ENCODE measurements around the gene CD164L2.

The CD164L2 gene

DNA sequence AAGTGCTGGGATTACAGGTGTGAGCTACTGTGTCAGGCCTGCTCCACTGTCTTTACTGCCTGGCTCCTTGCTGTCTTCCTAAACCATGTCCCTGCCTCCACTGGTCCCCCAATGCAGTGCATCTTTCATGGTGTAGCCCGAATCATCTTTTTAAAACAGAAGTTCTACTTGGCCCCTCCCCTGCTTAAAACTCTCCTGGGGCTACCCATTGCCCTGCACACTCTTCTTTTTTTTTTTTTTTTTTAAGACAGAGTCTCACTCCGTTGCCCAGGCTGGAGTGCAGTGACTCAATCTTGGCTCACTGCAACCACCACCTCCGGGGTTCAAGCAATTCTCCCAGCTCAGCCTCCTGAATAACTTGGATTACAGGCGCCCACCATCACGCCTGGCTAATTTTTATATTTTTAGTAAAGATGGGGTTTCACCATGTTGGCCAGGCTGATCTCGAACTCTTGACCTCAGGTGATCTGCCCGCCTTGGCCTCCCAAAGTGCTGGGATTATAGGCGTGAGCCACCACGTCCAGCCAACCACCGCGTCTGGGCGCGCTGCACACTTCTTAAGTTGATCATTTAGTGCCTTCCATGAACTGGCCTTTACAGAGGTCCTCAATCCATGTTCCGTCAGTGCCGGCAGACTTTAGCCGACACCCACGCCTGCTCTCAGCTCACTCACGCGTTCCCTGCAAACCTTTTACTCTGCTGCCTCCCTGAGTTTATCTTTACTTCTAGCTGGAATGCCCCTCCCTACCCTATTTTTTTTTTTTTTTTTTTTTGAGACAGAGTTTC lies 10.9 kb downstream of the CD164L2 start:
- no peak overlapping the region for H3K23ac ChIP-seq (ENCODE audit: low read length)
- no peak overlapping the region for H3K27ac ChIP-seq (ENCODE audit: low read depth, low read length)
- H3K9me3 ChIP-seq (ENCODE audit: insufficient read depth, low read depth, low read length): no peaks in the 10 kb centered on the region
- H2AFZ ChIP-seq (ENCODE audit: insufficient read depth, low read length, poor library complexity): no peak overlapping the region
- H3K4ac ChIP-seq (ENCODE audit: low read depth, low read length): no peak overlapping the region
- H2AK5ac ChIP-seq (ENCODE audit: low read length): no peak overlapping the region
- no peak overlapping the region for H3K4me2 ChIP-seq (ENCODE audit: low read length)
- H3K79me1 ChIP-seq (ENCODE audit: low read length): no peaks in the 10 kb centered on the region
- H2BK12ac ChIP-seq (ENCODE audit: low read length): no peak overlapping the region
- no peaks in the 10 kb centered on the region for H3K36me3 ChIP-seq (ENCODE audit: control insufficient read depth in 1 of 2, insufficient read depth in 2 of 2, low read length in 2 of 2)
- peaks cover under 1% of the 10 kb centered on the region in 2 experiments for H3K4me1 ChIP-seq (ENCODE audit: control insufficient read depth in 1 of 2, insufficient read depth in 2 of 2, low read length in 2 of 2)
- no peak overlapping the region for H4K12ac ChIP-seq (ENCODE audit: low read depth, low read length)
- no peak overlapping the region for H3K18ac ChIP-seq (ENCODE audit: low read length)
- H3K4me3 ChIP-seq (ENCODE audit: low read depth, low read length): no peak overlapping the region
- DNase-seq: no peak
- no peak overlapping the region for H4K91ac ChIP-seq (ENCODE audit: low read depth, low read length)
- H3K27me3 ChIP-seq (ENCODE audit: insufficient read depth, low read length): no peaks in the 10 kb centered on the region
- H3K14ac ChIP-seq (ENCODE audit: low read length): no peak overlapping the region
- H4K8ac ChIP-seq (ENCODE audit: low read depth, low read length): no peak overlapping the region
- H3K9ac ChIP-seq (ENCODE audit: low read length): no peak overlapping the region
- no peak overlapping the region for H2BK120ac ChIP-seq (ENCODE audit: insufficient read depth, low read length, poor library complexity)
- H3K79me2 ChIP-seq (ENCODE audit: control insufficient read depth, insufficient read depth, low read length, poor library complexity): no peaks in the 10 kb centered on the region
- no CpG with 5 or more reads among the region's 19 CpGs for WGBS (ENCODE audit: extremely low coverage, insufficient coverage, insufficient read length)
- no peak overlapping the region for H2BK5ac ChIP-seq (ENCODE audit: low read depth, low read length, poor library complexity)

DNA sequence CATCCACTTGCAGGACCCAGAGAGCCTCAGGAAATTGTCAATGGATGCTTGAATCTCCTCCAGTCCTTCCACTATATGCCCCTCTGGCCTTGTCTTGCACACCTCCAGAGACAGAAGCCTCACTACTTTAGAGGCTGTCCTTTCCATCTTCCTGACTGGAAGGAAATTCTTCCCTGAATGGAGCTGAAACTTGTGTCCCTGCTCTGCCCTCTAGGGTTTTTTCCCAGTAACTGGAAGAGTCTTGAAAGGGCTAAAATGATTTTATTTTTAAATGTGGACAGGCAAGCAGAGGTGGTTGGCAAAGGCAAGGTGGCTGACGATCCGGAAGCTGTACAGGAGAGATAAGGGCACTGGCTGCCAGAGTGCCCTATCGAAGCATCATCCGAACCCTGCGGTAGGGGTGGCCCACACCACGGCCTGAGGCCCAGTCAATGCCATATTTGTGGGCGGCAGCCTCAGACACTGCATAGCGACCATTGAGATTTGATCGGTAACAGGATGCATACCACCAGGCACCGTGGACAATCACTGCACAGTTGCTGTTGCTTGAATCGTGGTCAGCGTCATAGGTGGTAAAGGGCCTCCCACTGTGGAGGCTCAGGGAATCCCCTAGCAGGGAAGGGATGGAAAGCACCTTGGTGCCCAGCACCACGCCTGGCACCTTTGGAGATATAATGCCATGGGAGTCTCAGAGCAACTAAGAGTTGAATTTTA lies 14.1 kb downstream of the CD164L2 start:
- H3K14ac ChIP-seq (ENCODE audit: low read length): no peak overlapping the region
- DNase-seq: peak in 1 of 2 donors; percentile 33
- no peaks in the 10 kb centered on the region for H3K27me3 ChIP-seq (ENCODE audit: insufficient read depth, low read length)
- no peak overlapping the region for H3K23ac ChIP-seq (ENCODE audit: low read length)
- H3K4me2 ChIP-seq (ENCODE audit: low read length): no peak overlapping the region
- H3K27ac ChIP-seq (ENCODE audit: low read depth, low read length): no peak overlapping the region
- H3K36me3 ChIP-seq (ENCODE audit: control insufficient read depth in 1 of 2, insufficient read depth in 2 of 2, low read length in 2 of 2): no peaks in the 10 kb centered on the region
- no peak overlapping the region for H2AK5ac ChIP-seq (ENCODE audit: low read length)
- H4K91ac ChIP-seq (ENCODE audit: low read depth, low read length): no peak overlapping the region
- H3K9me3 ChIP-seq (ENCODE audit: insufficient read depth, low read depth, low read length): peaks cover 3% of the 10 kb centered on the region
- WGBS (ENCODE audit: extremely low coverage, insufficient coverage, insufficient read length): no CpG with 5 or more reads among the region's 13 CpGs
- H3K4me3 ChIP-seq (ENCODE audit: low read depth, low read length): no peak overlapping the region
- H4K12ac ChIP-seq (ENCODE audit: low read depth, low read length): no peak overlapping the region
- no peak overlapping the region for H2BK5ac ChIP-seq (ENCODE audit: low read depth, low read length, poor library complexity)
- no peak overlapping the region for H3K9ac ChIP-seq (ENCODE audit: low read length)
- H3K18ac ChIP-seq (ENCODE audit: low read length): no peak overlapping the region
- no peak overlapping the region for H4K8ac ChIP-seq (ENCODE audit: low read depth, low read length)
- peaks cover 1% of the 10 kb centered on the region for H3K79me2 ChIP-seq (ENCODE audit: control insufficient read depth, insufficient read depth, low read length, poor library complexity)
- H3K79me1 ChIP-seq (ENCODE audit: low read length): peaks cover 11% of the 10 kb centered on the region
- no peak overlapping the region for H2AFZ ChIP-seq (ENCODE audit: insufficient read depth, low read length, poor library complexity)
- H2BK120ac ChIP-seq (ENCODE audit: insufficient read depth, low read length, poor library complexity): no peak overlapping the region
- H2BK12ac ChIP-seq (ENCODE audit: low read length): no peak overlapping the region
- H3K4me1 ChIP-seq (ENCODE audit: control insufficient read depth in 1 of 2, insufficient read depth in 2 of 2, low read length in 2 of 2): peaks cover 15 to 16% of the 10 kb centered on the region in 2 experiments
- H3K4ac ChIP-seq (ENCODE audit: low read depth, low read length): no peak overlapping the region

DNA sequence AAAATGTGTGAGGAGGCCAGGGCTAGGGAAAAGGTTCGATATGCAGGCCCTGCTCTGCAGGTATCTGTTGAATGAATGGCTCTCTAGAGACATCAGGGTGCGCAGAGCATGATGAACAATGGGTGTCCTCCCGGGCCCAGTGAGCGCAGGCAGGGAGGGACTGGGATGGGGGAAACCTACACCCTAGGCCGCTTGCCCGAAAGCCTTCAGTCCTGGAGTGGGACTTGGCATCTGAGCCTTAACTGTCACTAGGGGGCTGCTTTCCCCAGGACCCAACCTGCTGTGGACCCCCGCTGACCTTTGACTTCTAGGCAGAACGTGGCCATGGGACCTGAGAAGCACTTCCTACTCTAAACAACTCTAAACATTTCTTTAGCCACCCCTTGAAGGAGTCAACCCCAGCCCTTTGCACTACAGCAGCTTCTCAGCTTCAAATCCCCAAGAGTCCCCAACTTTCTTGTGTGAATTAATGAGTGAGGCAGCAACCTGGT lies 15.9 kb downstream of the CD164L2 start:
- WGBS (ENCODE audit: extremely low coverage, insufficient coverage, insufficient read length): no CpG with 5 or more reads among the region's 8 CpGs
- H3K27me3 ChIP-seq (ENCODE audit: insufficient read depth, low read length): no peaks in the 10 kb centered on the region
- H3K9ac ChIP-seq (ENCODE audit: low read length): no peak overlapping the region
- H4K12ac ChIP-seq (ENCODE audit: low read depth, low read length): no peak overlapping the region
- H3K14ac ChIP-seq (ENCODE audit: low read length): no peak overlapping the region
- H3K4ac ChIP-seq (ENCODE audit: low read depth, low read length): no peak overlapping the region
- peaks cover 17% of the 10 kb centered on the region in 2 experiments for H3K4me1 ChIP-seq (ENCODE audit: control insufficient read depth in 1 of 2, insufficient read depth in 2 of 2, low read length in 2 of 2)
- H4K91ac ChIP-seq (ENCODE audit: low read depth, low read length): no peak overlapping the region
- no peak overlapping the region for H2BK5ac ChIP-seq (ENCODE audit: low read depth, low read length, poor library complexity)
- H3K4me2 ChIP-seq (ENCODE audit: low read length): peak overlapping the region; percentile 74
- DNase-seq: no peak
- H3K79me2 ChIP-seq (ENCODE audit: control insufficient read depth, insufficient read depth, low read length, poor library complexity): peaks cover 1% of the 10 kb centered on the region
- H3K9me3 ChIP-seq (ENCODE audit: insufficient read depth, low read depth, low read length): peaks cover 5% of the 10 kb centered on the region
- H3K36me3 ChIP-seq (ENCODE audit: control insufficient read depth in 1 of 2, insufficient read depth in 2 of 2, low read length in 2 of 2): peaks cover 0 to 4% of the 10 kb centered on the region in 2 experiments
- no peak overlapping the region for H4K8ac ChIP-seq (ENCODE audit: low read depth, low read length)
- no peak overlapping the region for H2AFZ ChIP-seq (ENCODE audit: insufficient read depth, low read length, poor library complexity)
- H3K79me1 ChIP-seq (ENCODE audit: low read length): peaks cover 11% of the 10 kb centered on the region
- no peak overlapping the region for H3K23ac ChIP-seq (ENCODE audit: low read length)
- no peak overlapping the region for H3K27ac ChIP-seq (ENCODE audit: low read depth, low read length)
- no peak overlapping the region for H2AK5ac ChIP-seq (ENCODE audit: low read length)
- no peak overlapping the region for H3K4me3 ChIP-seq (ENCODE audit: low read depth, low read length)
- H2BK12ac ChIP-seq (ENCODE audit: low read length): no peak overlapping the region
- no peak overlapping the region for H2BK120ac ChIP-seq (ENCODE audit: insufficient read depth, low read length, poor library complexity)
- H3K18ac ChIP-seq (ENCODE audit: low read length): no peak overlapping the region

DNA sequence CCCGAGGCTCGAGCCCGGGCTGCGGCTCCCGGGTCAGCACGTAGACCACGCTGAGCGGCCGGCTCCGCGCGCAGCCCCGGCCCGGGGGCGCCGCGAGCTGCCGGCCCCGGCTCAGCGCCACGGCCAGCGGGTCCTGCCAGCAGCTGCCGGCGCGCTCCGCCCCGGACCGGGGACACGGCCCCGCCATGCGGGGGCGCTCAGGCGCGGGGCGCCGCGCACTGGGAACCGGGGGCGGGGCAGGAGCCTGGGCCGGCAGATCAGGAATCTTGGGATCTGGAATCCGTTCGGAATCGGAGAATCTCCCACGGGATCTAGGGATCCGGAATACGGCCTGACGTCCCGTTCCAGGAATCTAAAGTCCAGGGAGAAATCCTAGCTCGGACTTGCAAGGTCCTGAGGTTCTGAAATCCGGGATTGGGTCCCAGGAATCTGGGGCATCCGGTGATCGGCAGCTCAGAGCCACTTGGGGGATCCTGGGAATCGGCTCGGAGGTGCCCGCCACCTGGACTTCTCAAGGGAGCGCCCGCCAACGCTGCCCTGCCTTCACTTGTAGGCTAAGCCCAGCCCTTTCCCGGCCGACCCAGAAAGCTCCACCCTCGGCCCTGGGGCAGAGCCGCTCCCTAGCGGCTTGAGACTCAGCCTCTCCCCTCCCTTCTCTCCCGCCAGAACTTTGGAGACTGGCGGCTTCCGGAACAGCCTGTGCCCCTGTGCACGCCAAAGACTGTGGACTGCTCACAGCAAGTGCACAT lies 16.5 kb downstream of the CD164L2 start, which contains the start of gene MAP3K6:
Gene MAP3K6 (minus strand): TSS at position 551 of the 749 bp plus-strand sequence. CDS start 364 bp downstream, at position 187.
- no peak within 1 kb of the TSS for H3K23ac ChIP-seq (ENCODE audit: low read length)
- peak within 1 kb of the TSS; percentile 64 for H4K91ac ChIP-seq (ENCODE audit: low read depth, low read length)
- peak within 1 kb of the TSS; percentile 45 for H2BK5ac ChIP-seq (ENCODE audit: low read depth, low read length, poor library complexity)
- H3K4me1 ChIP-seq (ENCODE audit: control insufficient read depth in 1 of 2, insufficient read depth in 2 of 2, low read length in 2 of 2): peaks cover 17% of the 10 kb centered on the region in 2 experiments
- H3K18ac ChIP-seq (ENCODE audit: low read length): peak within 1 kb of the TSS; percentile 54
- peak within 1 kb of the TSS; percentile 50 for H3K14ac ChIP-seq (ENCODE audit: low read length)
- H4K12ac ChIP-seq (ENCODE audit: low read depth, low read length): peak within 1 kb of the TSS; percentile 39
- H3K79me1 ChIP-seq (ENCODE audit: low read length): peaks cover 11% of the 10 kb centered on the region
- H3K4ac ChIP-seq (ENCODE audit: low read depth, low read length): no peak within 1 kb of the TSS
- peaks cover 1% of the 10 kb centered on the region for H3K79me2 ChIP-seq (ENCODE audit: control insufficient read depth, insufficient read depth, low read length, poor library complexity)
- H3K9me3 ChIP-seq (ENCODE audit: insufficient read depth, low read depth, low read length): peaks cover 5% of the 10 kb centered on the region
- H3K27ac ChIP-seq (ENCODE audit: low read depth, low read length): peak within 1 kb of the TSS; percentile 60
- H2AK5ac ChIP-seq (ENCODE audit: low read length): no peak within 1 kb of the TSS
- peak within 1 kb of the TSS; percentile 19 for H2BK120ac ChIP-seq (ENCODE audit: insufficient read depth, low read length, poor library complexity)
- no peaks in the 10 kb centered on the region for H3K27me3 ChIP-seq (ENCODE audit: insufficient read depth, low read length)
- WGBS (ENCODE audit: extremely low coverage, insufficient coverage, insufficient read length): no CpG with 5 or more reads among the region's 67 CpGs
- H4K8ac ChIP-seq (ENCODE audit: low read depth, low read length): peak within 1 kb of the TSS; percentile 66
- peak within 1 kb of the TSS; percentile 58 for H2AFZ ChIP-seq (ENCODE audit: insufficient read depth, low read length, poor library complexity)
- peak within 1 kb of the TSS; percentile 80 for H3K4me3 ChIP-seq (ENCODE audit: low read depth, low read length)
- DNase-seq: peak; percentile 77 to 84
- peak within 1 kb of the TSS; percentile 74 for H3K4me2 ChIP-seq (ENCODE audit: low read length)
- peaks cover under 1 to 7% of the 10 kb centered on the region in 2 experiments for H3K36me3 ChIP-seq (ENCODE audit: control insufficient read depth in 1 of 2, insufficient read depth in 2 of 2, low read length in 2 of 2)
- H3K9ac ChIP-seq (ENCODE audit: low read length): peak within 1 kb of the TSS; percentile 37
- peak within 1 kb of the TSS; percentile 4 for H2BK12ac ChIP-seq (ENCODE audit: low read length)
